Diencephalon (tissue), 1 donor: Measurements from ENCODE around the gene SLITRK5. TPM values are rescaled to one million over a fixed set of nuclear protein-coding genes. Genes with fewer than 3 reads are reported as not detected.

Experiments
- total RNA-seq: library from RNA; depleted of rRNA; stranded (reverse); fragments of >200 nt; gene quantifications from one replicate; pipeline ENCODE4 v1.2.3, GENCODE V29; 2014

SLITRK5 gene, protein sequence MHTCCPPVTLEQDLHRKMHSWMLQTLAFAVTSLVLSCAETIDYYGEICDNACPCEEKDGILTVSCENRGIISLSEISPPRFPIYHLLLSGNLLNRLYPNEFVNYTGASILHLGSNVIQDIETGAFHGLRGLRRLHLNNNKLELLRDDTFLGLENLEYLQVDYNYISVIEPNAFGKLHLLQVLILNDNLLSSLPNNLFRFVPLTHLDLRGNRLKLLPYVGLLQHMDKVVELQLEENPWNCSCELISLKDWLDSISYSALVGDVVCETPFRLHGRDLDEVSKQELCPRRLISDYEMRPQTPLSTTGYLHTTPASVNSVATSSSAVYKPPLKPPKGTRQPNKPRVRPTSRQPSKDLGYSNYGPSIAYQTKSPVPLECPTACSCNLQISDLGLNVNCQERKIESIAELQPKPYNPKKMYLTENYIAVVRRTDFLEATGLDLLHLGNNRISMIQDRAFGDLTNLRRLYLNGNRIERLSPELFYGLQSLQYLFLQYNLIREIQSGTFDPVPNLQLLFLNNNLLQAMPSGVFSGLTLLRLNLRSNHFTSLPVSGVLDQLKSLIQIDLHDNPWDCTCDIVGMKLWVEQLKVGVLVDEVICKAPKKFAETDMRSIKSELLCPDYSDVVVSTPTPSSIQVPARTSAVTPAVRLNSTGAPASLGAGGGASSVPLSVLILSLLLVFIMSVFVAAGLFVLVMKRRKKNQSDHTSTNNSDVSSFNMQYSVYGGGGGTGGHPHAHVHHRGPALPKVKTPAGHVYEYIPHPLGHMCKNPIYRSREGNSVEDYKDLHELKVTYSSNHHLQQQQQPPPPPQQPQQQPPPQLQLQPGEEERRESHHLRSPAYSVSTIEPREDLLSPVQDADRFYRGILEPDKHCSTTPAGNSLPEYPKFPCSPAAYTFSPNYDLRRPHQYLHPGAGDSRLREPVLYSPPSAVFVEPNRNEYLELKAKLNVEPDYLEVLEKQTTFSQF
- 20.3 TPM for total RNA-seq

DNA sequence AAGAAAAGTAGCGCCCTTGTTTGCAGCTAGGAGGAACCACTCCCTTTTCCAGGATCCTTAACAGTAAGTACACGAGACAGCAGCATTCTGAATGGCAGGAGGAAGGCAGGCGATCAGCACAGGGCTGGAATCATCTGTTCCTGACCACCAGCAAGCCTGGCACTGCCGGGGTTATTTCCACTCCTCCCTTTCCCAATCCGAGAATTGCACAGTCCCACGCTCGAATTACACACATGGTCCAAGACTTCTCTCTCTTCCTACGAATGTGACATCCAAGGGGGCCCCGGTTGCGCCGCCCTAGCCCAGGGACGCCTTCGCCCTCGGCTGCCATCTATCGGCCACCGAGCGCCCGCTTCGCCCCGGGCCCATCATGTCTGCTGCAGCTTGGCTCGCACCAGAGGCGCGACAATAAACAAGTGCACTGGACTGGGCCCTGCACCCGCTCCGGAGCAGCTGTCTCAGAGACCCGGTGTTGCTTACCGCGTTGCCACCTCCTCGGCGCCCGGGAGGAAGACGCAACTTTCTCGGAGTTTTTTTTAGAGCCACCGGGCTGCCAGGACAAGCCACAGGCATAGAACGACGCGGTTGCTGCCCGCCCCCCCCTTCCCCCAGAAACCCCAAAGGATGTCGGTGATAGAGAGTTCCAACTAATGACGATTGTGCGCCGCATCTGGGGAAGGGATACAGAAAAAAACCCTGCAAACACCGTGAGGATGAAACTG lies at the start of gene SLITRK5:
SLITRK5 (plus strand) TSS at position 341 of the 722 bp plus-strand sequence. CDS start 4,018 bp downstream, outside the sequence.

